B cell (primary cell): ENCODE measurements around the gene SCN4A. TPM values are rescaled to one million over a fixed set of nuclear protein-coding genes. Genes with fewer than 3 reads are reported as not detected.

ENCODE experiments used
- ATAC-seq: fragments of 200-7000 bp; cut with Tn5 transposase; one replicate; pipeline ENCODE4 v1.10.0; 2021; ENCODE audit warnings: low read depth, mild to moderate bottlenecking, moderate number of reproducible peaks, moderate library complexity
- CTCF ChIA-PET: fragments of 350-600 bp; sonication (Branson Sonifier 250); formaldehyde crosslinking; loops from one replicate; lab custom pipeline; 2021; ENCODE audit warnings: antibody characterized with exemption, inconsistent platforms; lab: Charles Lee
- POLR2A ChIA-PET: fragments of 350-600 bp; sonication (Branson Sonifier 250); formaldehyde crosslinking; loops from one replicate; lab custom pipeline; 2021; ENCODE audit warnings: antibody characterized with exemption; lab: Charles Lee
- DNase-seq: peaks from one replicate; pipeline ENCODE4 v3.0.0; 2013
- H2AFZ ChIP-seq: 2 replicates; pipeline ENCODE4 v1.6.1; 2012; ENCODE audit warnings: mild to moderate bottlenecking, low read depth, low read length; ENCODE audit not compliant: insufficient read depth, poor library complexity, severe bottlenecking
- H3K27ac ChIP-seq, 2 donors: 1 replicate in 1 of 2; 2 replicates in 1 of 2; pipeline ENCODE4 v1.5.1; 2012 to 2013; ENCODE audit warnings: low read length in 2 of 2, mild to moderate bottlenecking in 2 of 2, moderate library complexity in 1 of 2
- H3K27me3 ChIP-seq, 4 experiments: fragments of 200-600 bp in 1 of 4; sonication (generic) in 1 of 4; replicated peaks in 1 of 4; 1 replicate in 2 of 4; 2 replicates in 2 of 4; pipeline versions ENCODE4 v1.6.1 to v1.7.0; 2013 to 2016; ENCODE audit warnings: low read length in 3 of 4, mild to moderate bottlenecking in 2 of 4, mixed read lengths in 1 of 4, moderate library complexity in 1 of 4; ENCODE audit not compliant: insufficient read depth in 4 of 4, control insufficient read depth in 3 of 4; ENCODE audit errors: control extremely low read depth in 1 of 4
- H3K36me3 ChIP-seq, 2 experiments: replicated peaks in 1 of 2; 1 replicate in 1 of 2; 2 replicates in 1 of 2; pipeline versions ENCODE4 v1.6.1 to v1.7.1; 2013; ENCODE audit warnings: low read length in 1 of 2; ENCODE audit not compliant: insufficient read depth in 2 of 2, control insufficient read depth in 1 of 2; ENCODE audit errors: control extremely low read depth in 1 of 2, extremely low read depth in 1 of 2
- H3K4me1 ChIP-seq, 2 donors: fragments of 200-600 bp in 1 of 2; sonication (generic) in 1 of 2; 1 replicate in 1 of 2; 2 replicates in 1 of 2; pipeline versions ENCODE4 v1.5.1 to v1.6.1; 2013 to 2017; ENCODE audit warnings: low read length in 2 of 2; ENCODE audit not compliant: control insufficient read depth in 2 of 2, insufficient read depth in 2 of 2
- H3K4me2 ChIP-seq: replicated peaks from 2 replicates; pipeline ENCODE3; 2012; ENCODE audit warnings: mild to moderate bottlenecking, low read depth, low read length; ENCODE audit not compliant: poor library complexity, severe bottlenecking
- H3K4me3 ChIP-seq, 5 experiments: fragments of 200-600 bp in 1 of 5; sonication (generic) in 1 of 5; 1 replicate in 3 of 5; 2 replicates in 2 of 5; pipeline versions ENCODE4 v1.5.1 to v1.7.0; 2011 to 2016; ENCODE audit warnings: low read length in 4 of 5, mild to moderate bottlenecking in 4 of 5, low read depth in 2 of 5, control low read depth in 1 of 5, moderate library complexity in 1 of 5; ENCODE audit not compliant: insufficient read depth in 1 of 5; ENCODE audit errors: control extremely low read depth in 1 of 5, extremely low read depth in 1 of 5
- H3K79me2 ChIP-seq: fragments of 200-600 bp; sonication (generic); one replicate; pipeline ENCODE4 v1.6.0; 2016; ENCODE audit warnings: low read length; ENCODE audit not compliant: control insufficient read depth, insufficient read depth
- H3K9ac ChIP-seq: fragments of 200-600 bp; sonication (generic); 2 replicates; pipeline ENCODE4 v1.6.1; 2017; ENCODE audit warnings: mild to moderate bottlenecking, low read length, moderate library complexity
- H3K9me3 ChIP-seq, 3 donors: one replicate each; pipeline versions ENCODE4 v1.6.1 to v1.7.1; 2013; ENCODE audit warnings: low read length in 2 of 3; ENCODE audit not compliant: control insufficient read depth in 2 of 3, insufficient read depth in 1 of 3; ENCODE audit errors: control extremely low read depth in 1 of 3
- H4K20me1 ChIP-seq: 2 replicates; pipeline ENCODE4 v1.6.0; 2012; ENCODE audit warnings: mild to moderate bottlenecking, low read length; ENCODE audit not compliant: insufficient read depth, control insufficient read depth, poor library complexity, severe bottlenecking
- H3K27ac Mint-ChIP-seq: one replicate; pipeline ENCODE4 v1.8.0; 2021; ENCODE audit warnings: mixed read lengths
- H3K27me3 Mint-ChIP-seq: one replicate; pipeline ENCODE4 v1.8.0; 2021; ENCODE audit warnings: mixed read lengths
- H3K4me1 Mint-ChIP-seq: one replicate; pipeline ENCODE4 v1.8.0; 2021; ENCODE audit warnings: mixed read lengths
- H3K4me3 Mint-ChIP-seq: one replicate; pipeline ENCODE4 v1.8.0; 2021; ENCODE audit warnings: mixed read lengths
- H3K9me3 Mint-ChIP-seq: one replicate; pipeline ENCODE4 v1.8.0; 2022; ENCODE audit warnings: mixed read lengths; ENCODE audit not compliant: insufficient read depth
- CTCF ChIP-seq: fragments of 200-600 bp; IDR thresholded peaks from one replicate; pipeline ENCODE4 v1.8.0; 2022; ENCODE audit warnings: antibody characterized with exemption, mild to moderate bottlenecking
- EZH2 ChIP-seq: IDR thresholded peaks from 2 replicates; pipeline ENCODE4 v1.6.1; 2012; ENCODE audit warnings: borderline replicate concordance, low read depth, mild to moderate bottlenecking, moderate library complexity, low read length; ENCODE audit not compliant: insufficient read depth, poor library complexity, severe bottlenecking
- WGBS: methylation state at CpG from one replicate; pipeline ENCODE4 v1.1.5; 2013; ENCODE audit warnings: missing lambda C conversion rate; ENCODE audit not compliant: insufficient coverage; 5-methylcytosine and 5-hydroxymethylcytosine counted together
- intact Hi-C: fragments of 100-400 bp; cut with micrococcal nuclease; formaldehyde crosslinking; loops from one replicate; pipeline ENCODE4 v1.10.0; 2022
- polyA plus RNA-seq: library from polyadenylated mRNA; depleted of rRNA; stranded (reverse); fragments of >200 nt; gene quantifications from 2 replicates; pipeline ENCODE4 v1.2.3, GENCODE V29; 2012
- total RNA-seq, 2 donors: library from RNA; stranded (reverse); fragments of 120-200 nt in 1 of 2; gene quantifications; 1 replicate in 1 of 2; 2 replicates in 1 of 2; pipeline versions ENCODE4 v1.2.3 to v1.2.4, GENCODE V29; 2013 to 2022

The SCN4A gene
- total and polyA plus RNA-seq, 2 donors (not counting 1 experiment from before 2014, with no cell fraction given), result 1.1 to 1.4 TPM

- ChIA-PET CTCF (interaction anchor here (0.6 to 3.5 kb wide), 17 partner anchors 9 to 723 kb away, joined by 3 to 20 read pairs (median 4); partner anchors contain the start of genes CSHL1, GH1 and ICAM2), POLR2A (interaction anchor here (0.6 kb wide), 2 partner anchors 35 to 66 kb away, joined by 4 read pairs; partner anchors contain the start of gene ICAM2)
- TF ChIP-seq CTCF (no peak), EZH2 (no peak)
- Mint-ChIP-seq H3K27ac (peak overlapping the region; percentile 15), H3K4me1 (peaks cover 26% of the 10 kb centered on the region), H3K9me3 (peaks cover 7% of the 10 kb centered on the region), H3K27me3 (peaks cover 4% of the 10 kb centered on the region), H3K4me3 (no peak overlapping the region)
- Histone ChIP-seq H3K4me2 (no peak overlapping the region), H3K9ac (no peak overlapping the region), H4K20me1 (no peaks in the 10 kb centered on the region), H3K4me1 (peaks cover 16 to 24% of the 10 kb centered on the region in 2 donors), H3K27me3 (no peaks in the 10 kb centered on the region), H3K27ac (no peak overlapping the region), H3K4me3 (no peak overlapping the region), H3K79me2 (no peaks in the 10 kb centered on the region), H2AFZ (no peak overlapping the region), H3K36me3 (no peaks in the 10 kb centered on the region), H3K9me3 (peaks cover 0 to 21% (median 5%) of the 10 kb centered on the region in 3 donors)
- ATAC-seq (no peak), DNase-seq (no peak)
- intact Hi-C loops, result no loop called here
- 62% methylated on average over 10 of the region's 13 CpGs for WGBS
Observed at GRCh38 chr17:63985387-63986140, 12.8 kb upstream of the SCN4A start.
